Activated naive CD4-positive, alpha-beta T cell (primary cell): ENCODE measurements around the gene CNBP.

ENCODE experiments used
- DNase-seq, 4 experiments: peaks; one replicate each; lab custom pipeline; 2025; lab: John Stamatoyannopoulos, UW

The CNBP gene

DNA sequence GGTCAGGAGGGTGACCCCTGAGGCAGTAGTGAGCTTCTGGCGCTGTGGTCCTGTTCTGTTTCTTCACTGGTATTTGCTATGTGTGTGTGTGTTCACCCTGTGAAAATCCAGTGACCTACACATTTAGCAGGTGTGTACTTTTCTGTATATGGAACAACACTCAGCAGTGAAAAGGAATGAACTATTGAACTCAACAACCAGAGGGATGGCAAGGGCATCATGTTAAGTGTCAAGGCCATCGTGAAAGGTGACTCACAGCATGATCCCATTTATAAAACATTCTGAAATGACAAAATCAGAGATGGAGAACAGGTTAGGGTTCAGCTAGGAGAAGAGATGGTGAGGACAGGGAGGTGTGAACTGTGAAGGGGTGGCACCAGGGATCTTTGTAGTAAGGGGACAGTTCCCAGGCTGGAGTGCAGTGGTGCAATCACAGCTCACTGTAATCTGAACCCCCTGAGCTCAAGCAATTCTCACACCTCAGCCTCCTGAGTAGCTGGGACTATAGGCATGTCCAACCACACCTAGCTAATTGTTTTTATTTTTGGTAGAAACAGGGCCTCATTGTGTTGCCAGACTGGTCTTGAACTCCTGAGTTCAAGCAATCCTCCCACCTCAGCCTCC, 52.1 kb downstream of the CNBP start:
- DNase-seq, result no peak

DNA sequence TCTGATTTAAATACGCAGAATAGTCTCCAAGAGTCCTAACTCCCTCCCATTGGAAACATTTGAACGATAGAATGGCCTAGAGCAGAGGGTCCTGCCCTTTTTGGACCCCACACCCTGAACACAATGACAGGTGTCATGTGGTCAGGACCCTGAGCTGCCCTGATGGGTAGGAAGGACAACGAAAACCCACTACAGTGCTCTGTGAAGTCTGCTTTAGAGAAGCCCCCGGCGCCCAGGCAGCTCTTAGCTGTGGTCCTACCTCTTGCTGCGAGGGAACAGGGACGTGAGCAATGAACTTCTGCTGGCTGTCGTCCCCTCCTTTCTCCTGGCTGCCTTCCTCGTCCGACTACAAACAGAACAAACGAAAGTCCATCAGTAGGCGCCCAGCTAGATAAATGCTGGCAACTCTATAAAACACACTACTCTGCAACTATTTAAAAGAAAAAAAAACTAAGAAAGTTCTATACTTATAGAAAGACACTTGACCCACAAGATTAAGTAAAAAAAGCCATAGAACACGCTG, 53.3 kb downstream of the CNBP start:
- no peak for DNase-seq

DNA sequence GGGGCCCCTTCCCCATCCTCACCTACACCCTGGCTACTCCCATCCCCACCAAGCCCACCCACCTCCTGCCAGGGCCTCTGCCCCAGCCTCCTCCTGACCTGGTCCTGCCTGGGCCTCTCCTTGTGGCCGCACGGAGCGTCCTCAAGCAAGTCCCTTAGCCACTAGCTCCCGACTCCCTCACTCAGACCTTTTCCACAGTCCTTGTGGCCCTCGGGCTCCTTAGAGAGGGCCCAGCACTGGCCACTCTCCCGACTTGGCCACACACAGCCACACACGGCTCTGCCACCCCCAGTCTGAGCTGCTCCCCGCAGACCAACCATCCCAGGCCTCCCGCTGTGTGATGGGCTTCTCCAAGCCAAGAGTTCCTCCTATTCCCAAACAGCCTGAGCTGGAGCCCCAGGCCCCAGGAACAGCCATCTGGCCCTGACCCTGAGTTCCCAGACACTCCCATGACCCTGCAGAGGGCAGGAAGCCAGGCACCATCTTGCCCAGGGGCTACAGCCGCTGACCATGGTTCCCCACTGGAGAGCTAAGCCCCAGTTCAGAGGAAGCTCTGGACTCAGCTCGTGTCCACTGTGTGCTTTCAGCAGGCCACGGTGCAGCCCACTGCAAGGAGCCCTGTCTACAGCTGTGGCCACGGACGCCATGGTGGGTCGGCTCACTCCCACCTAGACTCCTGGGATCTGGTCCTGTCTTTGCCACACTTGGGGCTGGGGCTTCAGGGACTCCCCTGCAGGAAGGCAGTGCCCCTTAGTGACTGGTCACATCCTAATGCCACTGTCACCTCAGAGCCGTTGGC, 55.1 kb downstream of the CNBP start:
- no peak for DNase-seq

DNA sequence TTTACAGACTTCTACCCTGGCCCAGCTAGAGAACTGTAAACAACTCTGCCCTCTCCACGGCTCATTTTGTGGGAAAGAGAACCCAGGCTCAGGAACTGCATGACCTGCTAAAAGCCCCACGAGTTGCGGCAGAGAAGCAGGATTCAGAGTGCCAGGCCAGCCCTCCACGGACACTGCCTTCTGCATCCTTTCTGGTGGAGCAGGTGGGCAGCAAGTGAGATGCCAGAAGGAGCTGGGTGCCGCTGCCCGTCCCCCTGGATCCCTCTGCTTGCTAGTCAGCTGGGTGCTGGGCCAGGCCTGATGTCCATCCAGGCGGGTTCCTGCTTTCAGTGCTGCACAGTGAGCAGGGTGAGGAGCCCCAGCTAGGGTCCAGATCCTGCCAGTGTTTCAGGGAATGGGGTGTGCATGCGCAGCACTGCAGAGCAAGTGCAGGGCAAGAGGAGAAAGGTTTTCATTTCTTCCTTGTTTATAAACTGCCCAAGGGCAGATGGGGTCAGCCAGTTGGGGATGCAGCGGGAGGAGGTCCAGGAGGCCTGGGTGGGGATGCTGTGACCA, 56.9 kb downstream of the CNBP start:
- no peak for DNase-seq

DNA sequence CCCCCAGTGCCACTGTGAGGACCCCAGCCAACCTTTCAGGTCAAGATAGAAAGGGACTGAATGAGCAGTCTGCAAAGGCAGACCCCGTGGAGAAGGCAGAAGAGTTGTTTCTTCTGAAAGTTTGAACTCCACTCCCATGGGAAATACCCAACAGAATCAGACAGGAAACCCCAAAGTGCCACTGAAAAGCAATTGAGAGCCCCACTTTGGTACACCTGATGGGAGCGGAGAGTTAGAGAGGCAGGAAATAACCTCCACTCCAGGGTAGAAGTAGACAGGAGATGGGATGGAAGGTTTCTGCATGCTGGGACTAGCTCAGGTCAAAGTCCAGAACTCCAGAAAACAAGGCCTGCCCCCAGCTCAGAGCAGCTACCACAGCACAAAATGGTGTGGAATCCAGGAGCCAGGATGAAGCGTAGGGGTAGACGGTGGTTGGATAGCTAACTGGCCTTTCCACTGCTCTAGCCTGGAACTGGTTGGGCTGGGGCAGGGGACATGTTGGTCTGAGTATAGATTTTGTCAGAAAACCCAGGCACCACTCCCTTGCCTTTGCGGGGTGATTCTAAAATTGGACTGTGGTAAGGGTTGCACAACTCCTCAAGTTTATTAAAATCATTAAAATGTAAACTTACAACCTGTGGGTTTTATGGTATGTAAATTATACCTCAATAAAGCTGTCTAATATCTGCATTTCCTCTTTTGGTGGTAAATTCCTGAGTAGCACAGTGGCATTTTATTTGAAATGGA, 60.2 kb downstream of the CNBP start:
- no peak for DNase-seq

DNA sequence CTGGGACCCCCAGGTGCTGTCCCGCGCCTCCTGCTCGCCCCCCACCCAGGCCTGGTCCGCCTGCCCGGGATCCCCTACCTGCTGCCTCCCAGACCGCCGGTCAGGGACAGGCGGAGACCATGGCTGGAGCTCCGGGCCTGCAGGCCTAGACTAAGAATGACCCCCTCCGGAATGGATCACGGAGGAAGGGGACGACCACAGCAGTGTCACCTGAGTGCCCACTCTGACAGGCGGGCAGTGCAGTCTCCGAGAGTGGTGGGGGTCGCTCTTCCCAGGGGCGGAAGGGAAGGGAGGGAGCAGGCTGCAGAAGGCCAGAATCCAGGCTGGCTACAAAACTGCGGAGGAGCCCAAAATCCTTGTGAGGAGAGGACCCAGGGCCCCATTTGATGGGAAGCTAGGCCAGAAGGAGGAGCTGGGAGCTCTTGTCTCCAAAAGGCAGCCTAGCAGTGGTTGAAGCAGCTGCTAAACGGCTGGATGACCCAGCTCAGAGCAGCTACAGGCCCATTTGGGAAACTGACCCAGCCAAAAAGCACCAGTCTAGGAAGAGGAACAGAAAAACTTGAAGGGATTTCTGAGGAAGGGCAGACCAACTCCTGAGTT, 61.2 kb downstream of the CNBP start:
- no peak for DNase-seq

DNA sequence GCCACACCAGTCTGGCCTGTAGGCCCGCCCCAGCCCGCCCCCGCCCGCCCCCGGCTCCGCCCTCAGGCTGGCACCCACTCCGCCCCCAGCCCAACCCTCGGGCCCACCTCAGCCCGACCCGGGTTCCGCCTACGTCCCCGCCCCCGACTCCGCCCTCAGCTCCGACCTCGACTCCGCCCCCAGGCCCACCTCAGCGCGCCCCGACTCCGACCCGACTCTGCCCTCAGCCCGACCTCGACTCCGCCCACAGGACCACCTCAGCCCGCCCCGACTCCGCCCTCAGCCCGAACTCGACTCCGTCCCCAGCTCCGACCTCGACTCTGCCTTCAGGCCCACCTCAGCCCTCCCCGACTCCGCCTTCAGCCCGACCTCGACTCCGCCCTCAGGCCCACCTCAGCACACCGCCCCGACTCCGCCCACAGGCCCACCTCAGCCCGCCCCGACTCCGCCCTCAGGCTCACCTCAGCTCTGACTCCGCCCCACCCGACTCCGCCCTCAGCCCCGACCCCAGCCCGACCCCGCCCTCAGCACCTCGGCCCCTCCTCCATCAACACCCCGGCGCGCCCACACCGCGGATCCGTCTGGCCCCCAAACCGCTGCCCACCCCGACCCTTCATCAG, 61.8 kb downstream of the CNBP start, which contains the start of gene RAB43:
RAB43 (minus strand) TSS at position 13 of the 620 bp plus-strand sequence. CDS start 315 bp downstream, outside the sequence.
- peak; percentile 60 to 92 (median 82) for DNase-seq

DNA sequence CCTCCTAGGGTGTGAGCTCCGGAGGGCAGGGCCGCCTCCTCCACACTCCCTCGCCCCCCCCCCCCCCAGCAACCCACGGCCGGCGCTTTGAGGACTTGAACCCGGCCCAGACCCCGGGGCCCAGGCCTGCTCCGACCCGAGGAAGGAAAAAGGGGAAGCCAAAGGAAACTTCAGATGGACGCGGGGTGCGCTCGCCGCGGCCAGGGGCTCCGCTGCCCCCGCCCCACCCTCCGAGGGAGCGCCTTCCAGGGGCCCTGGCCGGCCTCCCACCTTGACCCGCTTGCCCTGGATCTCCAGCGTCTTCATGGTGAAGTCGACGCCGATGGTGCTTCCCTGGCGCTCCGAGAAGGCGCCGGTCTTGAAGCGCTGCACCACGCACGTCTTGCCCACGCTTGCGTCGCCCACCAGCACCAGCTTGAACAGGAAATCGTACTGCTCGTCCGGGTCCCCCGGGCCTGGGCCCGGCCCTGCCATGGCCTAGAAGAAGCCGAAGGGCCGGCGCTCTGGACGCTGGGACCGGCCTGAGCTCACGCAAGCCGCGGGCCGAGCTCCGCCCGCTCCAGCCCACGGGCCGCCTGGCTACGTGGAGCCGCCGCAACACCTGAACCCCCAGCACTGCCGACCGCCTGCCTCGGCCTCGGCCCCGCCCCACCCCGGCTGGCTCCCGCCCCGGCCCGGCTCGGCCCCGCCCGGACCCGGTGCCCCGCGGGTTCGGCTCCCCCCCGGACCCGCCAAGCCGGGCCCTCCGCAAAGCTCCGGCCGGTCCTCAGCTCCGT, 62.5 kb downstream of the CNBP start:
- DNase-seq, result peak in 2 of 4 experiments; percentile 45 to 55

DNA sequence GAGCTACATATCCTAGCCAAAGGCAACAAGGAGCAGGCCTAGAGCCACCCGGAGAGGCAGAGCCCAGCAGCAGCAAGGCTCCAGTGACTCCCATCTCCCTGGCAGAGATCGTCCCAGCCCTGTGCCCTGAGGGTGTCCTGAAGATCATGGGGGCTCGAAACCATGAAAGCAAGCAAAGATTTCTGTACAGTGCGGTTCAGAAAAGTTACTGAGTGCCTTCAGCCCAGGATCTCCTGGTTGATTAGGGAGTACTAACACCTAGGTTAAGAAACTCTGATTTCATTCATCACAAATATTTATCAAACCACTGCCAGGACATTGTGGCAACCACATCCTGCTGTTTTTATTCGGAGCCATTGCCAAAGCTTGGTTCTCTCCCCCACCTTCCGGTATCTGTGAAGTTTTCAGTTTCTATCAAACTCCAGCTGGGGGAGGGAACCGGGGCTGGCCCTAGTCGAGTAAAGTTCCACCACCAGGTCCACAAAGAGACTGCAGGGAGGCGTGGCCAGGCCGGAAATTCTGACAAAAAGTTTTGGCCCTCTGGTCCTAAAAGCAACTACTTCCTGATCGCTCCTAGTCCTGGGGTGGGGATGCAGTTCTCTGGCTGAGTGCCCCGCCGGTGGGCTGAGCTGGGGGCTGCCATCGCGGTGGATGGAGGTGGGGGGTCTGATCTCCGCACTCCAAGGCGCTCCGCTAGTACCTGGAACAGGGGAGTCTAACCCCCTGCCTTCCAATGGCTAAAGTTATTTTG, 63.3 kb downstream of the CNBP start:
- peak; percentile 60 to 88 (median 75) for DNase-seq

DNA sequence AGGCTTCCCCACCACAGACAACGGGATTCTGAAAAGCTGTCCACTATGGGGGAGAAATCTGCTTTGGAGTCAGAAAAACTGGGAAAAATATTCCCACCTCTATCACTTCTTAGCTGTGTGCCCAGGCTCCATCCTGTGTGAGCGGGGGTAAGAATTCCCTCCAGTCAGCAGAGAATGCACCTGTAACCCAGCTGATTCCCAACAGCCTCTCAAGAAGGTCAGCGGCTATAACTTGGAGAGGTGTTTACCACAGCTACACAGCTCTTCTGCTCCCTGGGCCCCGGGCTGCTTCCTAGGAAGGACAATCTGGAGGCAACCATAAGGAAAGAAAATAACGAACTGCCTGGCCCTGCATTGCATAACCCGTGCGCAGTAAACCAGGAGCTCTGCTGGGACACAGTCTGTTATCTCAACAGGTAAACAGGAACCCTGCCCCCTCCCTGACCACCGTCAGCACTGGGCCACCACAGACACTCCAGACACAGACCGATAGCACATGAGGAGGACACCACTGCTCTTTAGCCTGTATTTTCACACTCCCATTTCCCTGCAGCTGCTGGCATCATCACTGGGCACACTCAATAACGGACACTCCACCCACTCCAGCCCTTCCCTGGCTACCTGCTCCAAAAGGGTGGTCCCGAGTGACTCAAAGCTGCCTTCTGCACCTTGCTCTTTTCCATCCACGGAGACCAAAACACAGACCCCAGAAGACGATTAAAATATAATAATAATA, 64.2 kb downstream of the CNBP start:
- DNase-seq, result no peak

DNA sequence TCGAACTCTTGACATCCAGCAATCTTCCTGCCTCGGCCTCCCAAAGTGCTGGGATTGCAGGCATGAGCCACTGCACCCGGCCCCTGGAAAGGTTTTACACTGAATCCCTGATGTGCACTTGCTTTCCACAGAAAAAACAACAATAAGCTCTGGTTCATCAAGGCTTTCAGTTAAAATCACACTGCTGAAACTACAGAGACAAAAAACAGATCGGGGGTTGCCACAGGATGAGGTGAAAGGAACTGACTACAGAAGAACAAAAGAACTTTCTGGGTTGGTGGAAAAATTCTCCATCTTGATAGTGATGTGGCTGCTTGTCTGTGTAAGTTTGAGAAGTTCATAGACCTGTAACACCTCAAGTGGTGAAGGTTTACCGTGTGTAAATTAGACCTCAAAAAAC, 65.0 kb downstream of the CNBP start:
- peak in 1 of 4 experiments; percentile 17 for DNase-seq
